OCI-LY1 (cell line): ENCODE measurements around the gene PBRM1.

Source experiments
- H2AFZ ChIP-seq: fragments of 200-600 bp; sonication (generic), shearing (Covaris generic); 2 replicates; pipeline ENCODE4 v1.6.0; 2014; ENCODE audit warnings: antibody characterized with exemption, mild to moderate bottlenecking, low read length
- H3F3A ChIP-seq: fragments of 200-600 bp; sonication (generic), shearing (Covaris generic); 2 replicates; pipeline ENCODE4 v1.6.0; 2014; ENCODE audit warnings: mild to moderate bottlenecking, antibody characterized with exemption, low read length, moderate library complexity; ENCODE audit not compliant: insufficient read depth
- H3K27ac ChIP-seq: fragments of 200-600 bp; sonication (generic); 2 replicates; pipeline ENCODE4 v1.5.1; 2014; ENCODE audit warnings: low read length, mixed run types, mild to moderate bottlenecking, low read depth; ENCODE audit not compliant: poor library complexity, severe bottlenecking
- H3K27me3 ChIP-seq: fragments of 200-600 bp; sonication (generic); 2 replicates; pipeline ENCODE4 v1.6.0; 2014; ENCODE audit warnings: antibody characterized with exemption, mild to moderate bottlenecking, low read length, moderate library complexity; ENCODE audit not compliant: insufficient read depth
- H3K36me3 ChIP-seq: fragments of 200-600 bp; sonication (generic); 2 replicates; pipeline ENCODE4 v1.6.1; 2014; ENCODE audit warnings: mild to moderate bottlenecking, antibody characterized with exemption, low read length, moderate library complexity, mixed read lengths; ENCODE audit not compliant: insufficient read depth
- H3K4me1 ChIP-seq: fragments of 200-600 bp; sonication (generic); 2 replicates; pipeline ENCODE4 v1.5.1; 2014; ENCODE audit warnings: mild to moderate bottlenecking, low read length, moderate library complexity; ENCODE audit not compliant: insufficient read depth, severe bottlenecking
- H3K4me2 ChIP-seq: fragments of 200-600 bp; sonication (generic), shearing (Covaris generic); 2 replicates; pipeline ENCODE4 v1.6.1; 2014; ENCODE audit warnings: low read length
- H3K4me3 ChIP-seq: fragments of 200-600 bp; sonication (generic); 2 replicates; pipeline ENCODE4 v1.5.1; 2014; ENCODE audit warnings: low read length, low read depth, mild to moderate bottlenecking, mixed read lengths; ENCODE audit not compliant: poor library complexity, severe bottlenecking
- H3K79me2 ChIP-seq: fragments of 200-600 bp; shearing (Covaris generic); 2 replicates; pipeline ENCODE4 v1.6.1; 2016; ENCODE audit warnings: mixed run types, low read length, mixed read lengths; ENCODE audit not compliant: insufficient read depth
- H3K9ac ChIP-seq: fragments of 200-600 bp; sonication (generic), shearing (Covaris generic); 2 replicates; pipeline ENCODE4 v1.6.1; 2014; ENCODE audit warnings: mild to moderate bottlenecking, low read length, mixed read lengths
- H3K9me2 ChIP-seq: fragments of 200-600 bp; sonication (generic), shearing (Covaris generic); 2 replicates; pipeline ENCODE4 v1.6.1; 2014; ENCODE audit warnings: low read depth, mild to moderate bottlenecking, low read length, mixed read lengths
- H3K9me3 ChIP-seq: fragments of 200-600 bp; shearing (Covaris generic); 2 replicates; pipeline ENCODE4 v1.6.1; 2014; ENCODE audit warnings: low read length, mixed read lengths
- H4K20me1 ChIP-seq: fragments of 200-600 bp; sonication (generic), shearing (Covaris generic); 2 replicates; pipeline ENCODE4 v1.6.0; 2016; ENCODE audit warnings: mild to moderate bottlenecking, low read length; ENCODE audit not compliant: insufficient read depth
- EZH2 ChIP-seq: fragments of 200-600 bp; sonication (generic), shearing (Covaris generic); IDR thresholded peaks from 2 replicates; pipeline ENCODE4 v1.8.0; 2017; ENCODE audit warnings: borderline replicate concordance, mixed run types, mild to moderate bottlenecking, antibody characterized with exemption, low read length, moderate library complexity, mixed read lengths
- TF ChIP-seq, protein P1 (sequence below): fragments of 200-600 bp; sonication (generic), shearing (Covaris generic); IDR thresholded peaks from 2 replicates; pipeline ENCODE4 v1.5.1; 2017; ENCODE audit warnings: mild to moderate bottlenecking, antibody characterized with exemption, low read length, moderate library complexity, mixed read lengths

PBRM1 gene

DNA sequence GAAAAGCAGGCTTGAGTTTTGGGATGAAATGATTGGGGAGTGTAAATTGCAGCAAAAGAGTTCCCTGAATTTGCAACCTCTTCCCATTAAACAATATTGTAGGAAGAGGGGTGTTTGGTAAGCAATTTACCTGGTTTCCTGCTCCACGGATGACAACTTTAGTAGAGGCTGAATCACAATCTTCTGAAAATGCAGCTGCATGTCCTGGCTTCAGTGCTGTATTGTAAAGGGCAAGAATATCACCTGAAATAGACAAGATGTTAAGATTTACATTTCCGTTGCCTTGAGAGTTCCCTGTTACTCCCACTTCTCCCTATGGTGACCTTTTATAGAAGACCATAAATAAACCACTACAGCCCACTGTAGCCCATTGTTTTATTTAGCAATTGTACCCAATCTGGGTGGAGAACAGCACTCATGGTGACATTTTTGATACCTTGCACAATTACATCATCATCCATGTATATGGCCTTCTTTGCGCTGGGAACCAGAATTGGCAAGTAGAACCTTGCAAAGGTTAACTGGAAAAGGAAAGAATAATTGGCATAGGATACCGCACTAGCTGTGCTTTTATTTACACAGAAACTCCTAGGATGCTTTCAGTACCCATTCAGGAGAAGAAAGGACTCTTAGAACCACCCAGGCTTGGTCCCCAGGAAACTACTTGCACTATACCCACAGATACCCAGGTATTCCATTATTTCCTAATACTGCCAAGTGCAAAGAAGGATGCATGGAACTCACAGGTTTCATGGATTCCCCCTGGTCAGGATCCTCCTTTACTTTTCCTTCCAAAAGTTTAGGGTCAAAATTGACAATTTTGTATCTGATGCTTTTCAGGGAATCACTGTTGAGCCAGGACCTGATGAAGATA is 10.3 kb upstream of the PBRM1 start:
- Histone ChIP-seq H3F3A (peaks cover 23% of the 10 kb centered on the region; the same call in 1 of the 2 replicates), H3K79me2 (no peaks in the 10 kb centered on the region), H3K9me3 (no peaks in the 10 kb centered on the region), H3K9me2 (no peaks in the 10 kb centered on the region), H3K27me3 (no peaks in the 10 kb centered on the region), H3K4me2 (no peak overlapping the region), H3K9ac (no peak overlapping the region), H3K4me1 (no peaks in the 10 kb centered on the region), H3K36me3 (peaks cover 72% of the 10 kb centered on the region), H2AFZ (no peak overlapping the region), H3K4me3 (no peak overlapping the region), H4K20me1 (no peaks in the 10 kb centered on the region), H3K27ac (no peak overlapping the region)
- TF ChIP-seq, protein P1, sequence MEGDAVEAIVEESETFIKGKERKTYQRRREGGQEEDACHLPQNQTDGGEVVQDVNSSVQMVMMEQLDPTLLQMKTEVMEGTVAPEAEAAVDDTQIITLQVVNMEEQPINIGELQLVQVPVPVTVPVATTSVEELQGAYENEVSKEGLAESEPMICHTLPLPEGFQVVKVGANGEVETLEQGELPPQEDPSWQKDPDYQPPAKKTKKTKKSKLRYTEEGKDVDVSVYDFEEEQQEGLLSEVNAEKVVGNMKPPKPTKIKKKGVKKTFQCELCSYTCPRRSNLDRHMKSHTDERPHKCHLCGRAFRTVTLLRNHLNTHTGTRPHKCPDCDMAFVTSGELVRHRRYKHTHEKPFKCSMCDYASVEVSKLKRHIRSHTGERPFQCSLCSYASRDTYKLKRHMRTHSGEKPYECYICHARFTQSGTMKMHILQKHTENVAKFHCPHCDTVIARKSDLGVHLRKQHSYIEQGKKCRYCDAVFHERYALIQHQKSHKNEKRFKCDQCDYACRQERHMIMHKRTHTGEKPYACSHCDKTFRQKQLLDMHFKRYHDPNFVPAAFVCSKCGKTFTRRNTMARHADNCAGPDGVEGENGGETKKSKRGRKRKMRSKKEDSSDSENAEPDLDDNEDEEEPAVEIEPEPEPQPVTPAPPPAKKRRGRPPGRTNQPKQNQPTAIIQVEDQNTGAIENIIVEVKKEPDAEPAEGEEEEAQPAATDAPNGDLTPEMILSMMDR, result no peak

DNA sequence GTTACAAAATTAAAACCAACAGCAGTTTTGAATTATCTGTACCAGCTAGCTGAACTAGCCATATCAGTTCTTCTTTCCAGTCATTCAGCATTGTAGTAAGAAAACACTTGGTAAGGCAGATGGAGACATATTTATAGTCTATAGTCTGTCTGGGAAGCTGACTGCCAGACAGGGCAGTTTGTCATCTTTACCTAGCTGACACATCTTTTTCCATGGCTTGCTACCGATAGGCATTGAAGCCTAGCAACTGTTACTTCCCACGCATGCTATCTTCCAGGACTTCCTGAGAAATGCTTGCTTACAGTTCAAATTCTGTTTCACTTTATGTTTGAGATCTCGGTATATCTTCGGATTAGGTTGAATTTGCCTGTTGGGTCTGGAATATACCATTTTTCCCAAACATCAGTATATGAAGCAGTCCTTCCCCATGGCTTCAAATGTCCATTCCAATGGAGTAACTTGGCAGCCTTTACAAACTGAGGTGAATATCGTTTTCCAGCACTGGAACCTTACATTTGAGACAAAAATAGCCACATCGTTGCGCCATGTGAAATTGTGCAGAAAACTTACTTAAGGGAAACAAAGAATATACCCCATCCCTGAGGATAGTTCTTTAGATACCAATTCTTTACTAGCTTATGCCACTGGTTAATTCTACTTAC is 8.9 kb upstream of the PBRM1 start:
- no peaks in the 10 kb centered on the region for H3K9me3 ChIP-seq
- H3K27me3 ChIP-seq, result no peaks in the 10 kb centered on the region
- H3K9ac ChIP-seq, result no peak overlapping the region
- no peaks in the 10 kb centered on the region for H4K20me1 ChIP-seq
- no peak overlapping the region for H3K27ac ChIP-seq
- H3K79me2 ChIP-seq, result no peaks in the 10 kb centered on the region
- H3K4me1 ChIP-seq, result no peaks in the 10 kb centered on the region
- H3K4me3 ChIP-seq, result no peak overlapping the region
- TF ChIP-seq, protein P1, result no peak
- no peak for TF ChIP-seq EZH2
- H2AFZ ChIP-seq, result no peak overlapping the region
- no peak overlapping the region for H3K4me2 ChIP-seq
- H3K9me2 ChIP-seq, result no peaks in the 10 kb centered on the region
- H3K36me3 ChIP-seq, result peaks cover 85% of the 10 kb centered on the region
- H3F3A ChIP-seq, result peaks cover 19% of the 10 kb centered on the region; the same call in 1 of the 2 replicates

DNA sequence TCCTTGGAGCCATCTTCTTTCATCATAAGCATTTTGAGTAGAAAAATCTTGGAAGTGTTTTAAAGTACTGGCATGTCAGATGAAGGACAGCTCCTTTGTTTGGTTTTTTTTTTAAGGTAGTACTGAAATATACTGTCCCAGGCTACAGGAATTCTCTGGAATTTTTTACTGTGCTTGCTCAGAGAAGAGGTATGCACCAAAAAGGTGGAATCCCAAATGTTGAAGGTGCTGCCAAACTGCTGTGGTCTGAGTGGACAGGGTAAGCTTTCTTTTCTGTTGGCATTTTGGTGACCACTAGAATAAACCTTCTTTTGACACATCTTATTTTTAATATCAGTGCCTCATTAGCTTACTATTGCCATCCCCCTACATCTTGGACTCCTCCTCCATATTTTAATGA is 7.4 kb upstream of the PBRM1 start:
- H3K36me3 ChIP-seq, result peaks cover 100% of the 10 kb centered on the region
- H2AFZ ChIP-seq, result no peak overlapping the region
- H3K27ac ChIP-seq, result no peak overlapping the region
- H3K27me3 ChIP-seq, result no peaks in the 10 kb centered on the region
- no peak overlapping the region for H3K4me3 ChIP-seq
- no peak overlapping the region for H3K9ac ChIP-seq
- no peak for TF ChIP-seq EZH2
- TF ChIP-seq, protein P1, result no peak
- H3F3A ChIP-seq, result peaks cover 14% of the 10 kb centered on the region; the same call in 1 of the 2 replicates
- peaks cover 1% of the 10 kb centered on the region for H3K4me1 ChIP-seq
- H4K20me1 ChIP-seq, result no peaks in the 10 kb centered on the region
- no peaks in the 10 kb centered on the region; the same call in 1 of the 2 replicates for H3K79me2 ChIP-seq
- no peak overlapping the region for H3K4me2 ChIP-seq
- H3K9me3 ChIP-seq, result no peaks in the 10 kb centered on the region
- no peaks in the 10 kb centered on the region for H3K9me2 ChIP-seq
